Osteocyte (in vitro differentiated cells): ENCODE results near the gene PHETA2. TPM values are rescaled to one million over a fixed set of nuclear protein-coding genes. Genes with fewer than 3 reads are reported as not detected.

Experiments used
- DNase-seq: peaks from one replicate; pipeline ENCODE4 v3.0.0; 2021; ENCODE audit warnings: mixed read lengths; ENCODE audit not compliant: unreplicated experiment; ENCODE audit errors: extremely low spot score
- H3K27ac Mint-ChIP-seq: one replicate; pipeline ENCODE4 v1.8.0; 2021; ENCODE audit warnings: mild to moderate bottlenecking, mixed read lengths; ENCODE audit not compliant: unreplicated experiment
- H3K27me3 Mint-ChIP-seq: one replicate; pipeline ENCODE4 v1.8.0; 2021; ENCODE audit warnings: mixed read lengths; ENCODE audit not compliant: unreplicated experiment
- H3K36me3 Mint-ChIP-seq: one replicate; pipeline ENCODE4 v1.8.0; 2021; ENCODE audit warnings: mixed read lengths; ENCODE audit not compliant: unreplicated experiment
- H3K4me1 Mint-ChIP-seq: one replicate; pipeline ENCODE4 v1.8.0; 2021; ENCODE audit warnings: mixed read lengths; ENCODE audit not compliant: unreplicated experiment
- H3K4me3 Mint-ChIP-seq: one replicate; pipeline ENCODE4 v1.8.0; 2021; ENCODE audit warnings: mild to moderate bottlenecking, moderate library complexity, mixed read lengths; ENCODE audit not compliant: unreplicated experiment
- H3K9me3 Mint-ChIP-seq: one replicate; pipeline ENCODE4 v1.8.0; 2021; ENCODE audit warnings: mixed read lengths; ENCODE audit not compliant: unreplicated experiment
- total RNA-seq: library from RNA; stranded (reverse); gene quantifications from 2 replicates; pipeline ENCODE4 v1.2.1, GENCODE V29; 2021
- TF ChIP-seq, protein P1 (sequence below): fragments of 200-600 bp; sonication (generic); IDR thresholded peaks from 2 replicates; pipeline ENCODE4 v1.5.0; 2021; ENCODE audit warnings: antibody characterized with exemption, mild to moderate bottlenecking, moderate library complexity

The PHETA2 gene
- total RNA-seq, 1 donor from 2014 or later: not detected

DNA sequence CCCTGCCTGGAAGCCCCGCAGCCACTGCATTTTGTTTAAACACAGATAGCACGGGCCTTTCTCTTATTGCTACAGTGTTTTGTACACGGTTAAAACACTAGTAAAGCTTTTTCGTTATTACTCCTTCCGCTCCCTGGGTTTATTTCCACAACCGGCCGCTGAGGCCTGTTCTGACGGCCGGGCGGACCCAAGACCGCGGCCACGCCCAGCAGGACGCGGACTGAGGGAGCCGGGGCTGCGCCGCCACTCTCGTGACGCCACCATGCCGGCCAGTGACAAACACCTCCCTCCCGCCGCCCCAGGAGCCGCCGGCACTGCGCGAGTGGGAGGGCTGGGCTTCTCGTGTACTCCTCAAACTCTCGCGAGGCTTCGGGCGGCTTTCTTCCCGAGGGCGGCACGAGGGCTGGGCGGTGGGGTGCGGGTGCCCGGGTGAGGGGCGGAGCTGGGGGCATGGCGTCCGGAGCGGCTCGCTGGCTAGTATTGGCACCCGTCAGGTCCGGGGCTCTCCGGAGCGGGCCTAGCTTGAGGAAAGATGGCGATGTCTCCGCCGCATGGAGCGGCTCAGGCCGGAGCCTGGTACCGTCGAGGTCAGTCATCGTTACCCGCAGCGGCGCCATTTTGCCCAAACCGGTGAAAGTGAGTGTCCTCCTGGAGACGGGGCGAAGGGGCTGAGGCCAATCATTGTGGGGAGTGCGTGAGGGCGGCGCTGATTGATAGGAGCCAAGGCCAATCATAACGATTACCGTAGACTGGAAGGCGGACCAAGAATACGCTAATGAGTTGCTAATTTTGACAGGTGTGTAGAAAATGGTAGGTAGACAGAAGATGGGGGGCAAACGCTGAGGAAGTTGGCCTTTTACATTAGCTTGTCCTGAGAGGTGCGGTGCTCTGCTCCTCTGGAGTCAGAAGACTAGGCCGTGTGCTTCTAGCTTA, 5.5 kb downstream of the PHETA2 start, which contains the start of gene SMDT1:
TSS of gene SMDT1 (plus strand) at position 382 of the 933 bp plus-strand sequence. CDS start at position 451, 69 bp downstream.
- no peaks in the 10 kb centered on the region for H3K9me3 Mint-ChIP-seq
- DNase-seq: peak; percentile 100
- peaks cover 10% of the 10 kb centered on the region for H3K36me3 Mint-ChIP-seq
- no peaks in the 10 kb centered on the region for H3K27me3 Mint-ChIP-seq
- H3K27ac Mint-ChIP-seq: peak within 1 kb of the TSS; percentile 99
- H3K4me3 Mint-ChIP-seq: peak within 1 kb of the TSS; percentile 83
- H3K4me1 Mint-ChIP-seq: peaks cover 23% of the 10 kb centered on the region
- TF ChIP-seq, protein P1, sequence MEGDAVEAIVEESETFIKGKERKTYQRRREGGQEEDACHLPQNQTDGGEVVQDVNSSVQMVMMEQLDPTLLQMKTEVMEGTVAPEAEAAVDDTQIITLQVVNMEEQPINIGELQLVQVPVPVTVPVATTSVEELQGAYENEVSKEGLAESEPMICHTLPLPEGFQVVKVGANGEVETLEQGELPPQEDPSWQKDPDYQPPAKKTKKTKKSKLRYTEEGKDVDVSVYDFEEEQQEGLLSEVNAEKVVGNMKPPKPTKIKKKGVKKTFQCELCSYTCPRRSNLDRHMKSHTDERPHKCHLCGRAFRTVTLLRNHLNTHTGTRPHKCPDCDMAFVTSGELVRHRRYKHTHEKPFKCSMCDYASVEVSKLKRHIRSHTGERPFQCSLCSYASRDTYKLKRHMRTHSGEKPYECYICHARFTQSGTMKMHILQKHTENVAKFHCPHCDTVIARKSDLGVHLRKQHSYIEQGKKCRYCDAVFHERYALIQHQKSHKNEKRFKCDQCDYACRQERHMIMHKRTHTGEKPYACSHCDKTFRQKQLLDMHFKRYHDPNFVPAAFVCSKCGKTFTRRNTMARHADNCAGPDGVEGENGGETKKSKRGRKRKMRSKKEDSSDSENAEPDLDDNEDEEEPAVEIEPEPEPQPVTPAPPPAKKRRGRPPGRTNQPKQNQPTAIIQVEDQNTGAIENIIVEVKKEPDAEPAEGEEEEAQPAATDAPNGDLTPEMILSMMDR: no peak

DNA sequence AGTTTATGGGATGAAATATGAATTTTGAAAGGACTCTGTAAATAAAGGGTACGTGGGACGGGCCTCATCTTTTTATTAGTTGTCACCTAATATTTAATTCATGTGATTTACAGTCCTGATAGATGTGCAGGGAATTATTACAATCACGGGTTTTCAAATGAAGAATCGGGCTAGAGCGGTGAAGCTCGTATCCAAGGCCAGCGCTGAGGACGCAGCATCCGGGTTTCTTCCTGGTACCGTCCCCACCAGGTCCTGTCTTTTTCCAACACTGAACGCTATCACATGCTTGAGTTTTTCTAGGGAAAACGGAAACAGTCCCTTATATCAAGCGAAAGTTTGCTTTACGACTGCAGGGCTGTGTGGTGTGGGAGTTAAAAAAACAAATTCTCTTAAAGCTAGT, 6.2 kb downstream of the PHETA2 start:
- Mint-ChIP-seq H3K27me3 (no peaks in the 10 kb centered on the region), H3K27ac (peak overlapping the region; percentile 99), H3K36me3 (peaks cover 13% of the 10 kb centered on the region), H3K4me3 (peak overlapping the region; percentile 83), H3K9me3 (no peaks in the 10 kb centered on the region), H3K4me1 (peaks cover 23% of the 10 kb centered on the region)
- no peak for DNase-seq
- TF ChIP-seq, protein P1: no peak

DNA sequence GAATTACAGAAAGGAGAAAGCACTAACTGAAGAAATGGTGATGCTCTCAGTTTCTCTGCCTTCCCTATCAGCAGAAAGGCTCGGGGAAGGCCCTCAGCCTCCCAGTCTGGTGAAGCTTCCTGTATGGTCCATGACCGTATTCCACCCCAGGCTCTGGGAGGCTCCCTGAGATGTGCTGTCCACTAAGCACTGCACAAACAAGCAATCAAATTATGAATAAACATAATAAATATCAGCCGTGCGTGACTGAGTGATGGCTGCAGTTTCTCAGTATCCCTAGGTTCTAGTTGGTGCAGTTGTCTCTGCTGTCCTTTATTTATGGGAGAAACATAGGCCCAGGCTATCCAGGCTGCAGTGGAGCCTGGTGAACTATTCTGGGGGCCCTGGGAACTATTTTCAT, 9.1 kb downstream of the PHETA2 start:
- no peaks in the 10 kb centered on the region for H3K27me3 Mint-ChIP-seq
- H3K27ac Mint-ChIP-seq: no peak overlapping the region
- peaks cover 25% of the 10 kb centered on the region for H3K4me1 Mint-ChIP-seq
- no peak overlapping the region for H3K4me3 Mint-ChIP-seq
- no peaks in the 10 kb centered on the region for H3K9me3 Mint-ChIP-seq
- TF ChIP-seq, protein P1: no peak
- no peak for DNase-seq
- peaks cover 32% of the 10 kb centered on the region for H3K36me3 Mint-ChIP-seq

DNA sequence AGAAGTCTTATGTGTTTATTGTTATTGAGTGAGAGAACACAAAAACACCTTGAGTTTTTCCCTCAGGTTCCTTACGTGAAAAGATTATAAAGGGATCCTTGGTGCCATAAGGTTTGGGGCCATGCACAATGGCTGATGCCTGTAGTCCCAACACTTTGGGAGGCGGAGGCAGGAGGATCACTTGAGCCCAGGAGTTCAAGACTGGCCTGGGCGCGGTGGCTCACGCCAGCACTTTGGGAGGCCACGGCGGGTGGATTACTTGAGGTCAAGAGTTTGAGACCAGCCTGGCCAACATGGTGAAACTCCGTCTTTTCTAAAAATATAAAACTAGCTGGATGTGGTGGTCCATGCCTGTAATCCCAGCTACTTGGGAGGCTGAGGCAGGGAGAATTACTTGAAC, 10.8 kb downstream of the PHETA2 start:
- H3K9me3 Mint-ChIP-seq: no peaks in the 10 kb centered on the region
- H3K27ac Mint-ChIP-seq: no peak overlapping the region
- H3K4me3 Mint-ChIP-seq: no peak overlapping the region
- DNase-seq: no peak
- no peaks in the 10 kb centered on the region for H3K27me3 Mint-ChIP-seq
- peaks cover 40% of the 10 kb centered on the region for H3K36me3 Mint-ChIP-seq
- H3K4me1 Mint-ChIP-seq: peaks cover 30% of the 10 kb centered on the region
- TF ChIP-seq, protein P1: no peak

DNA sequence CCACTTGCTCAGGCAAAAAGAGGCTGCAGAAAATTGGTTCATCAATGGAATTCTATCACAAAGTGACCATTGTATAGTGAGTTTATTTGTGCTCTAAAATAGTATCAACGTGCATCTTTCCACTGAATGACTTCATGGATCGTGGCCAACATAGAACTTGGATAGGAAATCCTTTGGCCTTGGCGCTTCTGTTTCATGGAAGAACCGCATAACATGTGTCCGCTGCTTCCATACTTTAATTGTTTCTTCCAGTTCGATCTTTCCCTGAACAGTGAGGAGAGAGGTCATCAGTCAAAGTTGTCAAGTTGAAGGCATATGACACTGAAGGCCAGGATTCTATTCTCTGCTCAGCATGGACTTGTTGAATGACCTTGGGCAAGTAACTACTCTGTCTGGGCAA, 12.0 kb downstream of the PHETA2 start:
- Mint-ChIP-seq H3K4me3 (no peak overlapping the region), H3K36me3 (peaks cover 40% of the 10 kb centered on the region)

More for the DNA sequence above, 12.0 kb downstream of the PHETA2 start:
- Mint-ChIP-seq H3K27ac (no peak overlapping the region), H3K9me3 (no peaks in the 10 kb centered on the region), H3K4me1 (peaks cover 25% of the 10 kb centered on the region), H3K27me3 (no peaks in the 10 kb centered on the region)
- TF ChIP-seq, protein P1: no peak
- no peak for DNase-seq
